KOPT-K1 (cell line): Measurements from ENCODE around the gene SPOCK1.

Experiments
- H3K27ac ChIP-seq: fragments of 200-600 bp; sonication (generic); 2 replicates; pipeline ENCODE4 v1.5.1; 2016; ENCODE audit warnings: antibody characterized with exemption, mild to moderate bottlenecking, low read depth, low read length; ENCODE audit not compliant: poor library complexity, severe bottlenecking
- H3K36me3 ChIP-seq: fragments of 200-600 bp; sonication (generic); 2 replicates; pipeline ENCODE4 v1.5.1; 2017; ENCODE audit warnings: antibody characterized with exemption, mild to moderate bottlenecking, low read length, moderate library complexity; ENCODE audit not compliant: insufficient read depth
- H3K9me3 ChIP-seq: fragments of 200-600 bp; sonication (generic); 2 replicates; pipeline ENCODE4 v1.5.1; 2017; ENCODE audit warnings: antibody characterized with exemption, low read length, mild to moderate bottlenecking; ENCODE audit not compliant: insufficient read depth, poor library complexity, severe bottlenecking

The SPOCK1 gene

DNA sequence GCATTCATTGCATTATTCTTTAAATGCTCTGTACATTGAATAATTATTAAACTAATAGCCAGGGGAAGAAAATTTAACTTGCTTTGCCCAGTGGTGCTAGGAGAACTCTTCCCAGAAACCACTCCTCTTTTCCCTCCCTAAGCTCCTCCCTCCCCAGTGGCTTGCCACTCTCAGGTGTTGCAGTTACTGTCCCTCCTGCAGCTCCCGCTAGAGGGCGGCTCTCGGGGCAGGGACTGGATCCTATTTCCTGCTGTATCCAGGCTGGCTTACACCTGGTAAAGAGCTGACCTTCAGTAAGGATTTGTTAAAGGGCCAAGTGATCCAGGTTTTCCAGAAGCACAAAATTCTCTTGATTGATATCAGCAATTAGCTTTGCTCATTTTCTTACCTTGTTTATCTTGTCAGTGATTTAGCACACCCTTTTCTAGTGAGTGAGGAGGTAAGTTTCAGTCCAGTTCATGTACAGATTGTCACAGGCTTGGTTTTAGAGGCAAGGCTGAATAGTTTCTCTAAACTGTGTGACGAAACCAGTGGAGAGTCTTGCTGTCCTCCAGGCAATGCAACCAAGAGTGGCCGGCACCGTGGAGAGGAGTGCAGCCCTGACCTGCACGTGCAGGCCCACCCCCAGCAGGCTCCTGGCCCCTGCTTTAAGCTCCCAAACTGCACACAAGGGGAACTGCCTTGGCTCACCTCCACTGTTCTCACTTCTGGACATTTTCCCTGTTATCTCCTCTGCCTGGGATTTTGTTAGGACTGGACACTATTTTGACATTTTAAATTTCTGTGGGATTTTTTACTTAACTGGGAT, 423.8 kb downstream of the SPOCK1 start:
- Histone ChIP-seq H3K9me3 (no peaks in the 10 kb centered on the region), H3K27ac (no peak overlapping the region), H3K36me3 (no peaks in the 10 kb centered on the region)

DNA sequence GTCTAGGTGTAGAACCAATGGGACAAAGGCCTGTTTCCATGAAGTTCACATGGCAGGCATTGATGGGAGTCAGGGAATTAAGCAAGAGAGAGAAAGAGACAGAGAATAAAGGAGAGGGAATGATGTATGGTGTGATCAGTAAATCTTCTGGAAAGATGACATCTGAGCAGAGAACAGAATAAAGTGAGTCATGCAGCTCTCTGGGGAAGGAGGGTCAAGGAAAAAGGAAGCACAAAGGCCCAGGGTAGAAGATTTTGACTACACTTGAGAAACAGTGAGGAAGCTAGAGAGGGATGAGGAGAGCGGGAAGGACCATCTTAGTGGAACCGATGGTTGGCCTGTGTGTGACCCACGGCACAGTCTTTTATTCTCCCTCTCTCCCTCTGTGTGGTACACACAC, 425.9 kb downstream of the SPOCK1 start:
- H3K9me3 ChIP-seq: no peaks in the 10 kb centered on the region
- no peaks in the 10 kb centered on the region for H3K36me3 ChIP-seq
- H3K27ac ChIP-seq: no peak overlapping the region

DNA sequence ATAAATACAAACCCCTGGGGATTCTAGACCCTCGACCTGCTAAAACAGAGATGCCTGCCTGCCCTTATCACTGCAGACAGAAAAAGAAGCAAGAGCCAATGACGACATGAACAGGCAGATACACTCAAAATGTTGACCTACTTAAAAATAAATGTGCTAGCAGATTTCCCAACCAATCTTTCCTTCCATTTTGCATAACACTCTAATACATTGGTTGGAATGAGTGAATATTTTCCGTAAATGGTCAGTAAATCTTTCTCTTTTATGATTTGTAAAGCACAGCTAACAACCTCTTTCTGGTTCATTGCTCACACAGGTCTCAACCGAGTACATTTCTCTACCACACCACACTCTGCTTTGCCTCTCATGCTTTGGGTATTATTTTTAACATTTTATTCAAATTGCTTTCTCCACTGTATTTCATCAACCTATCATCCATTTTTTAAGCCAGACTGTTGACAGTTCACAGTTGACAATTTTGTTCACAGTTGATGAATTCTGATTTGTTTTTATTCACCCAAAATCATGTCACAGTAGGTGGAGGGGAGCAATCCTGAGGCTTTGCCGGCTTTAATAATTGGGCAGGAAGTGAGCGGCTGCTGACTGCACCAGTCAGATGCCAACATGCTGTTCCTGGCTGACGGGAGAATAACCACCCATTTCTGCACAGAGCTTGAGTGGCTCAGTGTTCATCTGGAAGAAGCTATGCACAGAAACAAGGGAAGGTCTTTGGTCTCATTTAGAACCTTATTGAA, 426.6 kb downstream of the SPOCK1 start:
- Histone ChIP-seq H3K27ac (no peak overlapping the region), H3K36me3 (no peaks in the 10 kb centered on the region), H3K9me3 (no peaks in the 10 kb centered on the region)

DNA sequence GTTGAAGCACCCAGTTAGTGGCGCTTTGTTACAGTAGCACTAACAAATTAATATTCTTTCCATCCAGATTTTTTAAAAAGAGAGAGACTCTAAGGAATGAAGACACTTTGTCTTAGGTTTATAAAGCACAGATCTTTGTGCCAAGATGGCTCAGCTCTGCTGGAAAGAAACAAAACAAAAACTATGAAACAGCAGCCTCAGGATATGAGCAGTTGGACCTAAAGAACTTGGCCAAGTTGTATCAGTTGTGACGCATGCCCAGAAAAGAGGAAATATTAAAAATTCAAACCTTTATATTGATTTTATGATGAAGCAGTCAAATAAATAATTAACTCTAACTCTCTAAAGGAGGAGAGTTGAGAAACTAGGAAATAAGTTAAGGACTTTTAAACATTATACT, 427.2 kb downstream of the SPOCK1 start:
- Histone ChIP-seq H3K27ac (no peak overlapping the region), H3K36me3 (no peaks in the 10 kb centered on the region), H3K9me3 (no peaks in the 10 kb centered on the region)

DNA sequence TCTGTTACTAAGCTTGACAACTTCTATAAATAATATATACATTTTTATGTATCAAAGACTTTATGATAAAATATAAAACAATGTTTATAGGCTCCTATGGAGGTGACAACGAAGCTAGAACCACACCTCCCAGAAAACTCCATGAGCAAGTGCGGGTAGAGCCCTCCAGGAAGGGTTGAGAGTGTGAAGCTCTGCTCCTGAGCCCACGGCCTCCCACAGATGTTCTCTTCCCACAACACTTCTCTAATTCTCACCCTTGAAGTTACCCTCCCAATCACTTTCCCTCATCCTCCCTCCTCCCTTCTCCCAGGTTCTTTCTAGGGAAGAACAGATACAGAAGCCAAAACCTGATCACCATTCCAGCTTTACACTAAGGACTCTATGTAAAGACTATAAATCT, 427.6 kb downstream of the SPOCK1 start:
- Histone ChIP-seq H3K36me3 (no peaks in the 10 kb centered on the region), H3K9me3 (no peaks in the 10 kb centered on the region), H3K27ac (no peak overlapping the region)

DNA sequence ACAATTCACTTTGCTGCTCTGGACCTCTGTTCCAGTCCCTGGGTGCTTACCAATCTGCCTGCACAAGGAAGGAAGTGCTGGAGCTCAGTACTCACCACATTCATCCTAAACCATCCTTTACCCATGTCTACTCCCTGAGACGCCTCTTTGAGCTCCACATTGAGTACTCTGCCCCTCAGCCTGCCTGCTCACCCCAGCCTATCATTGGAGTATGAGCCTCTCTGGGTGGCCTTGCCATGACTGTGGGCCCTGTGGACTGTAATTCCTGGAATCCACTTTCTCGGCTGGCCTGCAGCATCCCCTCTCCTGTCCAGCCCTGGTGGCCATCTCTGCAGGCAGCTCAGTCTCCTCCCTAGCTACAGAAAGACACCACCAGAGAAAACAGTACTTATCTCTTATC, 428.6 kb downstream of the SPOCK1 start:
- no peaks in the 10 kb centered on the region for H3K9me3 ChIP-seq
- H3K36me3 ChIP-seq: no peaks in the 10 kb centered on the region
- no peak overlapping the region for H3K27ac ChIP-seq

DNA sequence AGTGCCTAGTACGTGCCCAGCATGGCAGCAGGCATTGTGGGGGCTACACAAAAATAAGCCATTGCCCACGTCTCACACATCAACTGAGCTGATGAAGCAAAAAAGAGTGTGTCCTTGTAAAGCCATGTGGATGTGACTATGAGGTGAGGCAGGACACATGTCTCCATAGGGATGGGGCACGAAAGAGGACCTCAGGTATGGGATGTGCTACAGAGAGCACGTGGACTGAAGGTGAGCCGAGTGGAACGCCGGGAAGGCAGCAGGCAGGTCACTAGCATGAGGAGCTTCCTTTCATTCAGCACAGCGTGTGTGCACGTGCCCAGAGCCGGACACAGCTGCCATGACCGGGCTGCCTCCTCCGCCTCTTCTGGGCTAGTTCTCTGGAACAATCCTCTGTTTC, 429.8 kb downstream of the SPOCK1 start:
- Histone ChIP-seq H3K9me3 (no peaks in the 10 kb centered on the region), H3K36me3 (no peaks in the 10 kb centered on the region), H3K27ac (no peak overlapping the region)

DNA sequence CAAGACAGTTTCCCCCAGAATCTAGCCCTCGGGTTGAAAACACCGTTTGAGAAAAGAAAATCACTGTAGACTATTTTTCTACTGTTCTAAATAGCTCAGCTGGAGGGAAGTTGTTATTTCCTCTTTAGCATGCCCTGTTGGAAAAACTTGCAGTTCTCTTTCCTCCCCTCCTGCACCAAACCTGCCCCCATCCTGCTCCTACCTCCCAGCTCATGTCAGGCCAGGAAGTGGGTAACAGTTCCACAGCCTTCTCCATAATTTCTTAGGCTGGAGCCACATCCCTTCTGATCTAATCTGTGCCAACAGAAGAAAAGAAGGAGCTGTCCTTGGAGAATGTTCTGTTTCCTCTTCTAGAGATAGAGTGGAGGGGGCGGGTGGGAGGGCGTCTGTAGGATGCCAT, 437.7 kb downstream of the SPOCK1 start:
- Histone ChIP-seq H3K9me3 (no peaks in the 10 kb centered on the region), H3K36me3 (no peaks in the 10 kb centered on the region), H3K27ac (no peak overlapping the region)

DNA sequence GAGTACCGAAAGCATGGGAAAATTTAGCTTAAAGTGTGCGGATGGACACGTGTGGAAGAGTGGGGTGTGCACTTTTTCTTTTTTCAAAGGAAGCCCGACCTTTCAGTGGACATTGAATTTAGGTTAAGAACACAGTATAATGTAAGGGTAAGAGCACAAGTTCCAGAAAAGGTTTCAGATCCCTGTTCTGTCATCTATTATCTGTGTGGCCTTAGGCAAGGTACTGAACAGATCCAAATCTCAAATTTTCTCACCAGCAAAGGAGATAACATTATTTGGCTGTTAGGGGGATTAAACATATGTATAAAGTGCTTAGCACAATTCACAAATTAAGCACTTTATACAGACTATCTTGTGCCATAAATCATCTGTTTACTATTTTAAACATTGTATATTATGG, 441.0 kb downstream of the SPOCK1 start:
- Histone ChIP-seq H3K9me3 (no peaks in the 10 kb centered on the region), H3K36me3 (no peaks in the 10 kb centered on the region), H3K27ac (no peak overlapping the region)

DNA sequence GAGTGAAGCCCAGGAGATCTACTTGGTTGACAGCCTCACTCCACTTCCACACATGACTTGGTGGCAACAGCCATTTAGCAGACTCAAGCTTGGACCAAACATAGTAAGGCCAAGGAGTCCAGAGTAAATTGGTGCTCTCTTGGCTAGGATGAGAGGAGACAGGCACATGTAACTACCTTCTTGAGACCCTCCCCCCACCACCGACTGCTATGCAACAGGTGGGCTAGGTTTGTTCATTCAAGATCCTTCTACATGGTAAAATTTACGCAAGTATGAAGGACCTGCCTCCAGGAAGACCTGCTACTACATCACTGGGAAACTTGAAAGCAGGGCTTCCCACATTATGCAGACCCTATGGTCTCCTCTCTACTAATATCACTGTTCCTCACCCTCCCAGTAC, 442.4 kb downstream of the SPOCK1 start:
- Histone ChIP-seq H3K9me3 (no peaks in the 10 kb centered on the region), H3K27ac (no peak overlapping the region), H3K36me3 (no peaks in the 10 kb centered on the region)

DNA sequence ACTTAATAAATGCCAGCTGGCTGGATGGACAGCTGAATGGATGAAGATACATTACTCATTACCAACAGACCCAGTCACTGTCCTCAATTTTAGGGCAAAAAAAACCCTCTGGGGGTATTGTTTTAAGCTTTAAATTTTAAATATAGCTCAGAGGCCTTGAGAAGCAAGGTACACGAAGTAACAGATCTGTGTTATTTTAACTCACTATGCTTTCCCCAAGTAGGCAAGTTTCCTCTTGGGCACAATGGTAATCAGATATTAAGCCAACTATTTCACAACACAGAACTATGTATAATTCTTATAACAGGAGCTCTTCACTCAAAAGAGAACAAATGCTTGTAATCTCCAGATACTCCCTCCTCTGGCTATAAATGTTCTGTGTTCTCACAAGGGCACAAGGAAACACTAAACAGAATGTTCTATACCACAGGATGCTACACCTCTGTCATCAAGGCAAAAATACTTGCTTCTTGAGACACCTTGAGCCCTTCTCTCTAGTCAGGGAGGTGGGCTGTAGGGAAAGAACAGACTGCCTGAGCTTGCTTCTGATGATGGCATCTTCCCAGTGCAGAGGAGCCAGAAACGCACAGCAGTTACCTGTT, 443.8 kb downstream of the SPOCK1 start:
- H3K9me3 ChIP-seq: no peaks in the 10 kb centered on the region
- no peaks in the 10 kb centered on the region for H3K36me3 ChIP-seq
- no peak overlapping the region for H3K27ac ChIP-seq

DNA sequence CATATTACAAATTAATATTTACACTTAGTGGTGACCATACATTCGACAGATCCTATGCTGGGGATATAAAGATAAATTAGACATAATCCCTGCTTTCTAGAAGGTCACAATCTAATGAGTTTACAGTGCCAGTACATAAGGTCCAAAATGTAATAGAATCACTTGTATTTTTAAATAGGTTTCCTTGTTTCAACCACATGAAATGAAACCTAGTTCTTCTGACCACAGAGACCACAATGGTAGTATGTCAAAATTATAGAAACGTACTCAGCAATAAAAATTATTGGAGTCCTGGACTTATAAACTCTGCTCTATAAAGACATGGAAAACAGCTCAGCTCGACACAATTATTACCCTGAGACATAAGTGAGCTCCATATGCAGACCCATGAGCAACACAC, 444.3 kb downstream of the SPOCK1 start:
- H3K27ac ChIP-seq: no peak overlapping the region
- H3K36me3 ChIP-seq: no peaks in the 10 kb centered on the region
- H3K9me3 ChIP-seq: no peaks in the 10 kb centered on the region

DNA sequence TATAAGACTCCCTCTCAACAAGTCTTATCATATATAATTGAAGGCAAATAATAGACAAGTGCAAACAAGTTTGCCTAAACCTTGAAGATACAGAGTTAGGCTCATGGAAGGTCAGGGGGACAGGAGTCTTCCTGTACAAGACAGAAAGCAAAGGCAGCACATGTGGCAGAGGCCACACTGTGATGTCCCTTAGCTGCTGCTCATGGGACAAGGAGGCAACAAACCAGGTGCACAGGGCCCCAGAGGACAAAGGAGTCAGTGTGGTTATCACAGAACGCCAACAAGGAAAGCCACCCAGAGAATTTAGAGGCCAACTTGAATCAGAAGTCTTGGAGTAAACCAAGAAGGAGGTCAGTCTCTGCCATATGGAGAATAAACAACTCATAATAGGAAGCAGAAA, 444.8 kb downstream of the SPOCK1 start:
- no peaks in the 10 kb centered on the region for H3K36me3 ChIP-seq
- no peaks in the 10 kb centered on the region for H3K9me3 ChIP-seq
- no peak overlapping the region for H3K27ac ChIP-seq

DNA sequence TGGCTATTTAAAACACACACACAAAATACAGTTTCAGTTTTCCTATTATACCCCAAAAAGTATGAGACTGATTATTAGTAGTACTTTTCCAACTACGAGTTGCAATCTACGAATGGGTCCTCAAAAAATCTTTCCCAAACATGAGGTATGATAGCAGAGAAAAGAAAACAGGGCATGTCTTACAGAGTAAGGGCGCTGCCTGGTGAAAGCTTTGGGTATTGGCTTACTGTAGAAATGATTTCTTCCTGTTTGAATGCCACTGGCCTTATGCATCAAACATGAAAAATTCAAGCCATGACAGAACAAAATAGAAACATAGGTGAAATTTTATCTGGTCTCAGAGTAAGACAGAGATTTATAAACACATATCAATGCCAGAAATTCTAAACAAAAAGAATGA, 448.0 kb downstream of the SPOCK1 start:
- Histone ChIP-seq H3K9me3 (no peaks in the 10 kb centered on the region), H3K27ac (no peak overlapping the region), H3K36me3 (no peaks in the 10 kb centered on the region)

DNA sequence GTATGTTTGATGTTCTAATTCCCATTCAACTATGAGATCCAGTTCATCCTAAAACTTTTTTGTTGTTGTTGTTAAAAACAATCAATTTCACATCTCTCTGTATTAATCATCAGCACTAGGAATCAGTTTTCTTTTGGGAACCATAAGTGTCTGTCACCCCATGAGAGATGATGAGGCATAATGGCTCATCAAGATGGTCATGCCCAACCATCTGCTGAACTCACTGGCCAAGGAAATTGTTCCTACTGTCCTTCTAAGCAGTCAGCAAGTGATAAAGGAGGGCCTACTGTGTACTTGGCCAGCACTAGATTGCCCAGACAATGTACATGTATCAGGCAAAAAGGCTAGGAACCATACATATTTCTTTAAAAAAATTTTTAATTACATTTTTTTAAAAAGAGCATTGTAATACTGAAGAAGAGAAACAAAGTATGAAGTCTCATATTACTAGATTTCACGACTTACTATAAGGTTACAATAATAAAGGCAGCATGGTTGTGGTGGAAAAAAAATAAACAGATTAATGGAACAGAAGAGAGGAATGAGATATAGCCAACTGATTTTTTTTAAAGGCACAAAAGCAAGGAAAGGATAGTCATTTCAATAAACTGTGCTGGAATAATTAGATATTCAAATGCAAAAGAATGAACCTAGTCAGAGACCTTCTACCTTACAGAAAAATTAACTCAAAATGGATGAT, 458.3 kb downstream of the SPOCK1 start:
- no peaks in the 10 kb centered on the region for H3K36me3 ChIP-seq
- no peaks in the 10 kb centered on the region for H3K9me3 ChIP-seq
- no peak overlapping the region for H3K27ac ChIP-seq
